ENCODE measurements around the gene OLFML3. TPM values are rescaled to one million over a fixed set of nuclear protein-coding genes. Genes with fewer than 3 reads are reported as not detected.

OLFML3 gene, protein sequence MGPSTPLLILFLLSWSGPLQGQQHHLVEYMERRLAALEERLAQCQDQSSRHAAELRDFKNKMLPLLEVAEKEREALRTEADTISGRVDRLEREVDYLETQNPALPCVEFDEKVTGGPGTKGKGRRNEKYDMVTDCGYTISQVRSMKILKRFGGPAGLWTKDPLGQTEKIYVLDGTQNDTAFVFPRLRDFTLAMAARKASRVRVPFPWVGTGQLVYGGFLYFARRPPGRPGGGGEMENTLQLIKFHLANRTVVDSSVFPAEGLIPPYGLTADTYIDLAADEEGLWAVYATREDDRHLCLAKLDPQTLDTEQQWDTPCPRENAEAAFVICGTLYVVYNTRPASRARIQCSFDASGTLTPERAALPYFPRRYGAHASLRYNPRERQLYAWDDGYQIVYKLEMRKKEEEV
- 10 to 100 TPM; 20.2 to 28.3 (median 24.8) TPM for total RNA-seq

DNA sequence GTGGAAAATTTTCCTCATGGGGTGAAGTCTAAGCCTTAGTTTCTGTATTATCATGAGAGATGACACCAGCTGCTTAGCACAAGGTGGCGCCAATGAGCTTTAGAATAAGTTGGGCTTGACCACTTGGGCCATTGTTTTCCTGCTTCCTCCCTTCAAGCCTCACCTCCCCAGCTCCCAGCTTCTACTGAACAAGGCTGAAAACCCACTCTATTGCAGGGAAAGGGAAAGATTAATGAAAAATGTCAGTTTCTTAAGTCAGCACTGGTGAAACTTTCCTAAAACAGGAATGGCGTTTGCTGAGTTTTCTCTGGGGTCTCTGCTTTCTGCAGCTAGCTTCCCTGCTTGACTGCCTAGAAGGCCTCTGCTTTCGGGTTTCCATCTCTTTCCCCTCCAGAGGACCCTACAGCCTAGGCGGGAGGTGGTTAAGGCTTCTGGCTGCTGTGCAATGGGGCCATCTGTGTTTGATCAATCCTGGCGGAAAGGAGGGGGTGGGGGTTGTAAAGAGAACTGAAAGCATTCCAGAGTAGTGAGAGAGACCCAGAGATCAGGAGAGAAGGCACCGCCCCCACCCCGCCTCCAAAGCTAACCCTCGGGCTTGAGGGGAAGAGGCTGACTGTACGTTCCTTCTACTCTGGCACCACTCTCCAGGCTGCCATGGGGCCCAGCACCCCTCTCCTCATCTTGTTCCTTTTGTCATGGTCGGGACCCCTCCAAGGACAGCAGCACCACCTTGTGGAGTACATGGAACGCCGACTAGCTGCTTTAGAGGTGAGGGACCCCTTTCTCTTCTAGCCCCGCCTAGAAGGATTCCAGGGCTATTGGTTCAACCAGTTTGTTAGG, at the start of gene OLFML3:
TSS of gene OLFML3 (plus strand) at position 612 of the 840 bp plus-strand sequence. CDS start at position 655, 43 bp downstream.
- H3K36me3 ChIP-seq, result no peaks in the 10 kb centered on the region
- H3K27ac ChIP-seq, result peak within 1 kb of the TSS in 2 of 3 donors; percentile 38 to 56
- peaks cover 41 to 57% of the 10 kb centered on the region in 2 donors for H3K4me1 ChIP-seq
- intact Hi-C loops (cut with DNase I), result loop anchor here (5.0 kb wide), 1 partner anchor 303 kb away; no protein-coding TSS in a partner anchor
- no peaks in the 10 kb centered on the region for H3K27me3 ChIP-seq
- H3K4me3 ChIP-seq (replicated peaks in 1 of 3), result no peak within 1 kb of the TSS
- H3K9me3 ChIP-seq, result no peaks in the 10 kb centered on the region
- WGBS, 2 donors, result 28 to 34% methylated on average over 13 of the region's 13 CpGs
- peak; percentile 87 to 92 for DNase-seq
- TF ChIP-seq POLR2A (IDR thresholded peaks at IDR 0.05), result no peak
- peak; percentile 53 to 84 (median 62) for TF ChIP-seq CTCF (IDR thresholded peaks at IDR 0.05)

DNA sequence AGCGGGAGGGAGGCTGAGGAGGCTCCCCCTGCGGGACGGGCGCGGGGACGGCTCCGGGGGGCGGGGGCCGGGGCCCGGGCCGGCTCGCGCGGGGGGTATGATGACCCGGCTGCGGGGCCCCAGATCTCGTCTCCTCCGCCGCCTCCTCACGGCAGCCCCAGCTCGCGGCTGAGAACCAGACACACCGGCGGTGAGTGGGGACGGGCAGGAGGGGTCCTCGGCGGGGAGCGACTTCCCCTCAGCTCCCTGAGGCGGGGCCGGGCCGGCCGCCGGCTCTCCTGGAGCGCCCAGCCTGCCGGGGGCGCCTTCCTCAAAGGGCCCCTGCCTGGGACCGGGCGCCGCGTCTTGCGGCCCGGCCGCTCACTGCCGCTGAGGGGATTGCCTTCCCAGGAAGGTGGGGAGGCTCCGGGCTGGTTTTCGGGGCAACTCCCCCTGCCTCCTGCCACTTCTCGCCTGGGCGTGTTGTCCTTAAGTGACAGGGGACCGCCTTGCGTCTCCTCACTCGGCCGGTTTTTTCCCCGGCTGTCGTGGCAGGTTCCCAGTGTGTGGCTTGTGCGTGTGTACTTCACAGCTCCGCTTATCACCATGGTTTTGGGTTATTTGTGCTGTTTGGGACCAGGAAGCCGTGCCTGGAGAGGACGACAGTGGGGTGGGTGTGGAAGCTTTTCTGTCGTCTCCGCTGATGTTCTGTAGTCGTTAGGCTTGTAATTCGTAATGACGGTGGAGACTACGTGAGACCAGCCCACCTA, 49.4 kb upstream of the OLFML3 start:
- DNase-seq, result peak; percentile 62 to 69
- WGBS, 2 donors, result 0% methylated on average over 14 to 41 of the region's 64 CpGs
- Histone ChIP-seq H3K4me1 (peaks cover 29% of the 10 kb centered on the region in 2 donors), H3K27ac (peak overlapping the region; percentile 82 to 94 (median 88)), H3K4me3 (replicated peaks in 1 of 3) (peak overlapping the region; percentile 62 to 96 (median 95)), H3K36me3 (no peaks in the 10 kb centered on the region), H3K9me3 (no peaks in the 10 kb centered on the region), H3K27me3 (no peaks in the 10 kb centered on the region)
- TF ChIP-seq CTCF (IDR thresholded peaks at IDR 0.05) (peak in 1 of 6 experiments; percentile 10), POLR2A (IDR thresholded peaks at IDR 0.05) (peak in 1 of 2 donors; percentile 21)
- intact Hi-C loops (cut with DNase I), result loop anchor here (2.0 kb wide), 1 partner anchor 25 kb away; the partner anchor contains the start of genes AP4B1 and DCLRE1B

- Histone ChIP-seq H3K27ac (peak overlapping the region; percentile 82 to 94 (median 88)), H3K27me3 (no peaks in the 10 kb centered on the region), H3K36me3 (no peaks in the 10 kb centered on the region), H3K9me3 (no peaks in the 10 kb centered on the region), H3K4me3 (replicated peaks in 1 of 3) (peak overlapping the region; percentile 62 to 96 (median 95)), H3K4me1 (peaks cover 29 to 36% of the 10 kb centered on the region in 2 donors)
- peak; percentile 11 to 19 for DNase-seq
- no peak for TF ChIP-seq CTCF (IDR thresholded peaks at IDR 0.05)
- TF ChIP-seq POLR2A (IDR thresholded peaks at IDR 0.05), result no peak
- 4 to 8% methylated on average over 8 of the region's 8 CpGs for WGBS, 2 donors
- intact Hi-C loops (cut with DNase I), result no loop called here
These were observed 48.6 kb upstream of the OLFML3 start for GRCh38 chr1:113930499-113931161.

- WGBS, 2 donors, result 9 to 10% methylated on average over 3 of the region's 3 CpGs
- no peaks in the 10 kb centered on the region for H3K36me3 ChIP-seq
- no peak for TF ChIP-seq CTCF (IDR thresholded peaks at IDR 0.05)
- TF ChIP-seq POLR2A (IDR thresholded peaks at IDR 0.05), result no peak
- intact Hi-C loops (cut with DNase I), result no loop called here
- no peak overlapping the region for H3K4me3 ChIP-seq (replicated peaks in 1 of 3)
- H3K27me3 ChIP-seq, result no peaks in the 10 kb centered on the region
- peak overlapping the region; percentile 0 to 82 (median 61) for H3K27ac ChIP-seq
- no peak for DNase-seq
- peaks cover 29 to 45% of the 10 kb centered on the region in 2 donors for H3K4me1 ChIP-seq
- no peaks in the 10 kb centered on the region for H3K9me3 ChIP-seq
These were observed 47.8 kb upstream of the OLFML3 start for GRCh38 chr1:113931451-113931851.
